ENCODE measurements around the gene LYST. TPM values are rescaled to one million over a fixed set of nuclear protein-coding genes. Genes with fewer than 3 reads are reported as not detected.

Gene LYST
- total RNA-seq, 4 donors from 2014 or later: 65.1 to 73.5 (median 68.1) TPM

DNA sequence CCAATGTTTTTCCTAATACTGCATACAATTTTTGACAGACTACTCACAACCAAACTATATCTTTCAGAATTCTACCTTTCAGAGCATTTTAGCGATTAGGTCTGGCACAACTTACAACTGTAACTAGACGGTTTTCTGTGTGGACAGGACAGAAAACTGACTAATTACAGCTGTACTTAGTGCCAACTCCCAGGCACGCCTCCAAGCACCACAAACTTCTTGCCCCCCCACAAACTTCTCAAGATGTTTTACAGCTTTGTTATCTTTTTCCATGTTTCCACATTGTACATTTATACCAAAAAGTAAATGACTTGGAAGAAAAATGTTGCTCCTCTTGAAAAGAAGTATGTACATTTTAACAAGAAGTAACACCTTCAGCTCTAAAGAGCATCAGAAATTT is 13.8 kb downstream of the LYST start:
- TF ChIP-seq, protein P1, sequence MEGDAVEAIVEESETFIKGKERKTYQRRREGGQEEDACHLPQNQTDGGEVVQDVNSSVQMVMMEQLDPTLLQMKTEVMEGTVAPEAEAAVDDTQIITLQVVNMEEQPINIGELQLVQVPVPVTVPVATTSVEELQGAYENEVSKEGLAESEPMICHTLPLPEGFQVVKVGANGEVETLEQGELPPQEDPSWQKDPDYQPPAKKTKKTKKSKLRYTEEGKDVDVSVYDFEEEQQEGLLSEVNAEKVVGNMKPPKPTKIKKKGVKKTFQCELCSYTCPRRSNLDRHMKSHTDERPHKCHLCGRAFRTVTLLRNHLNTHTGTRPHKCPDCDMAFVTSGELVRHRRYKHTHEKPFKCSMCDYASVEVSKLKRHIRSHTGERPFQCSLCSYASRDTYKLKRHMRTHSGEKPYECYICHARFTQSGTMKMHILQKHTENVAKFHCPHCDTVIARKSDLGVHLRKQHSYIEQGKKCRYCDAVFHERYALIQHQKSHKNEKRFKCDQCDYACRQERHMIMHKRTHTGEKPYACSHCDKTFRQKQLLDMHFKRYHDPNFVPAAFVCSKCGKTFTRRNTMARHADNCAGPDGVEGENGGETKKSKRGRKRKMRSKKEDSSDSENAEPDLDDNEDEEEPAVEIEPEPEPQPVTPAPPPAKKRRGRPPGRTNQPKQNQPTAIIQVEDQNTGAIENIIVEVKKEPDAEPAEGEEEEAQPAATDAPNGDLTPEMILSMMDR (IDR thresholded peaks at IDR 0.05; ENCODE audit: low read depth): no peak

DNA sequence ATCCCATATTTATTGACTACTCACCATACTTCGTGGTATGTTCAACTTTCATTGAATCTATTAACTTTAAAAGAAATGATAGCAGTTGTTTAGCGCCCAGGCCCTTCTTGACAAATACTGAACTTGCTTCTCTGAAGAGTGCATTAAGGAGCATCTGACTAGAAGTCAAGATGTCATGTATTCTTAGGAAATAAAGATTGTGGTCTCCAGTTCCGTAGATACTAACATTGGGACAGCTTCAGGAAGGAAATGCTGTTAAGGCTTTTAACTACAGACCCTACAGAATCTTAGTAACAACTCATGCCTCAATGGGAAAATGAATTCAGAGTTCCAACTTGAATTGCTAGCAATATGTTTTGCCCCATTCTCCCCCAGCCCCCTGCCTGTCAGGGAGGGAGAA is 14.8 kb downstream of the LYST start:
- TF ChIP-seq, protein P1 (IDR thresholded peaks at IDR 0.05; ENCODE audit: low read depth): no peak

GRCh38 chr1:235844776-235845175 is 21.9 kb downstream of the LYST start:
- TF ChIP-seq, protein P1 (IDR thresholded peaks at IDR 0.05; ENCODE audit: low read depth): no peak

GRCh38 chr1:235843461-235843961 is 23.2 kb downstream of the LYST start:
- TF ChIP-seq, protein P1 (IDR thresholded peaks at IDR 0.05; ENCODE audit: low read depth): no peak

GRCh38 chr1:235841938-235842545 is 24.7 kb downstream of the LYST start:
- TF ChIP-seq, protein P1 (IDR thresholded peaks at IDR 0.05; ENCODE audit: low read depth): no peak

DNA sequence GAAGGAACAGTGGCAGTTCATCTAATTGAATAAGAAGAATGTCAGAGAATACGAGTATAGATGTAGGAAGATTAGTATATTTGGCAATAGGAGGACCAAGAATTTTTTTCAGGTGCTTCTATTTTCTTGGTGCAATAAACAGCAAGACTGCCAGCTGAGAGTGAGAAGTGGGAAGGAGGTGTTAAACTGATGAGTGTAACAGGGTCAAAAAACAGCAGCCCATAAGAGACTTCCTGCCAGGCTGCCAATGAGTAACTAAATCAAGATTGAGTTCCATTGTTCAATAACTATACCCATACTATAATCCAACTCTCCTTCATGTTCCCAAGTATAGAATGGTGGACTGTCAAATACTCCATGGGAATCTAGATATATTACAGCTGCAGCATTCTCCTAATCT is 28.7 kb downstream of the LYST start:
- TF ChIP-seq, protein P1 (IDR thresholded peaks at IDR 0.05; ENCODE audit: low read depth): no peak

DNA sequence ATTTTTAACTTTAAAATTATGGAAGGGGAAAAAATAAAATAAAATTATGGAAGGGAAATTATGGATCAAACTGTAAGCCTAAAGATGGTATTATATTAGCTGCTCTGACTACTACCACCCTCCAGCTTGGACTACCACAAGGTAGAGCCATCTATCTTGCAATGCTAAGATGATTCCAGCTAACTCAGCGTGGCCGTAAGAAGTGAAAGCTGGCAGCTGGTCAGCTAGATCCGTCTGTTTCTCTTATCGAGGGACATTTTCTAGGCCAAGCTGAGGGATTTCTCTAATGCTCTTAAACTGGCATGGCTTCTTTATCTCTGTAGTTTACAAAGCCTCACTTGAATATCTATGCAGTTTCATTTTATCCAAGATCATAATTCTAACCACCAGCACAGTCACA is 31.5 kb downstream of the LYST start:
- TF ChIP-seq, protein P1 (IDR thresholded peaks at IDR 0.05; ENCODE audit: low read depth): no peak

All from subcutaneous adipose tissue (tissue), 4 donors.